ENCODE data around the gene DHCR7. TPM values are rescaled to one million over a fixed set of nuclear protein-coding genes. Genes with fewer than 3 reads are reported as not detected.

Gene DHCR7
- total RNA-seq, 1 donor from 2014 or later: 97.0 TPM

DNA sequence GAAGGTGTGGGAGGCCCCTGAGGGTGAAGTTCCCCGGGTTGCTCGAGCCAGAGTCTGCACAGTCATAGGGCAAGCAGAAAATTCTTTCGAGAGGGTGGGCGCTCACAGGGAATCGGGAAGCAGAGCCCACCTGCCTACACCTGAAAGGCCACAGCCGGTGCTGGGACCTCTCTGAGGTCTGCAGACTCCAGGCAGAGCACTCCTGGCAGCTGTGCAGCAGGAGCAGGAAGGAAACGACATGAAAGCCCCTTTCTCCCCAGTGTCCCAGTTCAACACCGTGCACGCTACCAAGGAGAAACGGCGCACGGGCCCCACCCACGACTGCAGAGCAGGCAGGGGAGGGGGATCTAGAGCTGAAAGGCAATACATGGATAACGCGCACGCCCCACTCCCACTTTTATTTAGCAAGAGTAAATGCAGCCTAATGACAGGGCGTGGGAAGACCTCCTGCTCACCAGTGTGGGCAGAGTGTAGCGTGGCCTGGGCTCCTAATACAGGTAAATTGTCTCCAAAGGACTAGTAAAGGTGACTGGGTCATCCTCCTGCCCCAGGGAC is 13.5 kb downstream of the DHCR7 start:
- no peak for DNase-seq (ENCODE audit: extremely low spot score, unreplicated experiment)
- Mint-ChIP-seq H3K27ac (no peak overlapping the region), H3K4me1 (ENCODE audit: unreplicated experiment) (peaks cover 10% of the 10 kb centered on the region), H3K9me3 (no peaks in the 10 kb centered on the region), H3K27me3 (no peaks in the 10 kb centered on the region), H3K36me3 (peaks cover 3% of the 10 kb centered on the region), H3K4me3 (no peak overlapping the region)
- no peak for TF ChIP-seq CTCF (conservative IDR thresholded peaks at IDR 0.05)

DNA sequence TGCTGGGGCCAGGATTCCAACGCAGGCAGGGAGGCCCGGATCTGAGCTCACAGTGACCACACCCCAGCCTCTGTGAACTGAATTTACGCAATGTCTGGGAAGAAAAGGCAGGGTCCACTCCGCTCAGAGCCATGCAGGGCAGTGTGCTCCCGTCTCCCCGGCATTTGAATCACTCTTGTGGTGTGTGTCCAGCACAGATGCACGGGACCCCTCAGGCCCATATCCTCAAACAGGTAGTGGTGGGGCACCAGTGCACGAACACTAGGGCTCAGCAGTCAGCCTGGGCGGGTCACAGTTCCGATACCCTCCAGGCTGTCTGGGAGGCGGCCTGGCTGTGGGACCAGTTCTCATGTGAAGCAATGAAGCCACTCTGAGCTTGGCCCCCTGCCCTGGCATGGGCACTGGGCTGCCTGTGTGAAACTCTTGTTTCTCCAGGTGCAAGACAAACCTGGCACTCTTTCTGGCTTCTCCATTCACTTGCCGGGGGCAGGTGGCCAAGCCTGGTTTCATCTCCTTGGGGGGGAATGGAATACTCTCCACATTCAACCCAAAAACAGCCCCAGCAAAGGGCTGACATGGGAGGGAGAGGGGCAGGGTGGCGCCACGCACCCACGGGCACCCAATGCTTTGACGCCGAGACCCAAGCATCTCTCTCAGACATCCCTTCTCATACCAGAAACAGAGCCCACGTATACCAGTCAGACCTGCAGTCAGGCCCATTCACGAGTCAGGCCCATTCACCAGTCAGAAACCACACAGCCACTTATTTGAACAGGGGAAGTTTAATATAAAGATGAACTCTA is 14.3 kb downstream of the DHCR7 start:
- no peaks in the 10 kb centered on the region for H3K9me3 Mint-ChIP-seq
- no peak for TF ChIP-seq CTCF (conservative IDR thresholded peaks at IDR 0.05)
- no peak for DNase-seq (ENCODE audit: extremely low spot score, unreplicated experiment)
- peaks cover 15% of the 10 kb centered on the region for H3K4me1 Mint-ChIP-seq (ENCODE audit: unreplicated experiment)
- peaks cover 3% of the 10 kb centered on the region for H3K36me3 Mint-ChIP-seq
- H3K4me3 Mint-ChIP-seq: no peak overlapping the region
- H3K27ac Mint-ChIP-seq: peak overlapping the region; percentile 55
- no peaks in the 10 kb centered on the region for H3K27me3 Mint-ChIP-seq

DNA sequence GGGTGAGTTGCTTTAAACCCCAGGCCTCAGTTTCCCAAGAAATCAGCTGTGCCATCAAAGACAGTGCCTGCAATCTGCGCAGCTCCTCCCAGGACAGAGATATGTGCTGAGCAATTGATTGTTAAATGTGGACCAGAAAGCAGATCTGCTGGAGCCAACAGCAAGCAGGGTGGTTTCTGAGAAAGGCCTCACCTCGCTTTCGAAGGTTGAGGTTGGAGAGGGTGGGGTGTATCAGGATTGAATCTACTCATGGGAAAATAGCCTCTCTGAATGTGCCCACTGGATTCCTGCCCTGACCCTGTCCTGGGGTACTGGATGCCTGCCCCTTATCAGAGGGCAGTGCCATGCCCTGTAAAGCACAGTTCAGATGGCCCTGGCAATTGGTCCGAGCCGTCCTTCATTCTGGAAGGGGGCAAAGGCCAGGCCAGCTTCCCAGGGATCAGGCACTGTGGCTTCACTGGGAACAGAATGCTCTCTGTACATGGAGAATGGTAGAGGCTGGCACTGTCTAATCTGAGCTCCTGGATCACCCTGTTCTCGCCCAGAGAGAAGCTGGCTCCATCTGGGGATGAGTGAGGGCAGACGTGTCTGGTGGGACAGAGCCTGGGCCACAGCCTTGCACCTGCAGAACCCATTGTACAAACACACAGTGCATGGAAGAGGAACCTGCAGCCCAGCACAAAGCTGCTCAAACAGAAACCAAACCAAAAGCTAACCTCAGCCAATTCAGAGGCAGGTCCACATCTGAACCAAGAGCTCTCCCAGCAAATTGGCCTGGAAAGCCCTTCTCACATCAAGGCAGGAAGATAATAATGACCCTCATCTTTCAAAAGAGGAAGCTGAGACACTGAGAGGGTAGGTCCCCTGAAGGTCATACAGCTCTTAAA is 15.2 kb downstream of the DHCR7 start:
- no peak for TF ChIP-seq CTCF (conservative IDR thresholded peaks at IDR 0.05)
- DNase-seq (ENCODE audit: extremely low spot score, unreplicated experiment): no peak
- Mint-ChIP-seq H3K27ac (peak overlapping the region; percentile 55), H3K4me3 (no peak overlapping the region), H3K9me3 (no peaks in the 10 kb centered on the region), H3K36me3 (peaks cover 3% of the 10 kb centered on the region), H3K27me3 (no peaks in the 10 kb centered on the region), H3K4me1 (ENCODE audit: unreplicated experiment) (peaks cover 15% of the 10 kb centered on the region)

DNA sequence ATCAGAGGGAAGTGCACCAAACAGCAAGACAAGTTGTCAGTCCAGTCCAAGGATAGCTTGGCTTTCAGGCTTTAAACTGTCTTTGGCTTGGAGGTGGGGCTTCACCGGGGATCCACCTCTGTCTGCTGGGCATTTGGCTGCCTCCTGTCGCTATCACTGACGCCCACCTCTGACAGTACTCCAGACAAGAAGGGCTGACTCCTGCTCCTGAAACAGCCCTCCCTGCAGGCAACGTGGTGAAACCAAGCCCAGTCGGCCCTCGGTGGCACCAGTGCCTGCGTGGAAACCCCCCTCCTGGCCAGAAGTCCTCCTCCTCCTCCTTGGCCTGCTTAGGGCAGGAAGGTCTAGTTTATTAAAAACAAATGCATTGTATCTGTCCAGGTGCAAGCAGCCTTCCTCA is 16.9 kb downstream of the DHCR7 start:
- no peak overlapping the region for H3K27ac Mint-ChIP-seq
- no peak overlapping the region for H3K4me3 Mint-ChIP-seq

More for the DNA sequence above, 16.9 kb downstream of the DHCR7 start:
- Mint-ChIP-seq H3K36me3 (peaks cover 3% of the 10 kb centered on the region), H3K27me3 (no peaks in the 10 kb centered on the region), H3K4me1 (ENCODE audit: unreplicated experiment) (peaks cover 15% of the 10 kb centered on the region), H3K9me3 (no peaks in the 10 kb centered on the region)
- DNase-seq (ENCODE audit: extremely low spot score, unreplicated experiment): no peak
- no peak for TF ChIP-seq CTCF (conservative IDR thresholded peaks at IDR 0.05)
